CD14-positive monocyte (primary cell): ENCODE data around the gene SEH1L. TPM values are rescaled to one million over a fixed set of nuclear protein-coding genes. Genes with fewer than 3 reads are reported as not detected.

Experiments used
- DNase-seq, 3 donors: peaks; one replicate each; pipeline ENCODE4 v3.0.0-alpha.2; 2011 to 2022
- H2AFZ ChIP-seq: 2 replicates; pipeline ENCODE4 v1.6.0; 2012; ENCODE audit warnings: mild to moderate bottlenecking, low read depth, low read length, inconsistent platforms; ENCODE audit not compliant: insufficient read depth, poor library complexity, severe bottlenecking
- H3K27ac ChIP-seq, 2 donors: 1 replicate in 1 of 2; 2 replicates in 1 of 2; pipeline ENCODE4 v1.5.1; 2012 to 2013; ENCODE audit warnings: low read length in 2 of 2, control low read depth in 1 of 2, inconsistent platforms in 1 of 2, low read depth in 1 of 2, mild to moderate bottlenecking in 1 of 2
- H3K27me3 ChIP-seq, 2 donors: one replicate each; pipeline versions ENCODE4 v1.6.0 to v1.6.1; 2011 to 2013; ENCODE audit warnings: low read length in 2 of 2; ENCODE audit not compliant: control insufficient read depth in 2 of 2, insufficient read depth in 2 of 2
- H3K36me3 ChIP-seq, 2 donors: replicated peaks in 1 of 2; 1 replicate in 1 of 2; 2 replicates in 1 of 2; pipeline versions ENCODE4 v1.5.1 to v1.6.1; 2012 to 2013; ENCODE audit warnings: low read length in 2 of 2, control low read depth in 1 of 2, inconsistent platforms in 1 of 2, mild to moderate bottlenecking in 1 of 2; ENCODE audit not compliant: insufficient read depth in 2 of 2, control insufficient read depth in 1 of 2
- H3K4me1 ChIP-seq, 2 donors: 1 replicate in 1 of 2; 2 replicates in 1 of 2; pipeline versions ENCODE4 v1.5.1 to v1.6.1; 2012 to 2013; ENCODE audit warnings: low read length in 2 of 2, control low read depth in 1 of 2, inconsistent platforms in 1 of 2, mild to moderate bottlenecking in 1 of 2, moderate library complexity in 1 of 2; ENCODE audit not compliant: insufficient read depth in 2 of 2, control insufficient read depth in 1 of 2
- H3K4me2 ChIP-seq: replicated peaks from 2 replicates; pipeline ENCODE3; 2012; ENCODE audit warnings: low read length, moderate library complexity, mild to moderate bottlenecking; ENCODE audit not compliant: poor library complexity, severe bottlenecking; ENCODE audit errors: extremely low read depth
- H3K4me3 ChIP-seq, 3 experiments: fragments of 200-600 bp in 1 of 3; sonication (generic) in 1 of 3; replicated peaks in 1 of 3; 1 replicate in 2 of 3; 2 replicates in 1 of 3; pipeline ENCODE4 v1.5.1; 2011 to 2013; ENCODE audit warnings: low read length in 3 of 3, mild to moderate bottlenecking in 3 of 3, control low read depth in 2 of 3, low read depth in 2 of 3, inconsistent platforms in 1 of 3, moderate library complexity in 1 of 3
- H3K79me2 ChIP-seq: 2 replicates; pipeline ENCODE4 v1.6.0; 2012; ENCODE audit warnings: mild to moderate bottlenecking, control low read depth, inconsistent platforms, low read length, moderate library complexity; ENCODE audit not compliant: insufficient read depth
- H3K9ac ChIP-seq: 2 replicates; pipeline ENCODE4 v1.6.0; 2017; ENCODE audit warnings: low read length, mild to moderate bottlenecking; ENCODE audit not compliant: insufficient read depth, poor library complexity, severe bottlenecking
- H3K9me3 ChIP-seq, 2 donors: replicated peaks in 1 of 2; 1 replicate in 1 of 2; 2 replicates in 1 of 2; pipeline versions ENCODE4 v1.5.1 to v1.6.1; 2012 to 2013; ENCODE audit warnings: low read length in 2 of 2, control low read depth in 1 of 2; ENCODE audit not compliant: control insufficient read depth in 1 of 2, insufficient read depth in 1 of 2
- H4K20me1 ChIP-seq: 2 replicates; pipeline ENCODE4 v1.6.0; 2012; ENCODE audit warnings: mild to moderate bottlenecking, low read length, control low read depth, moderate library complexity; ENCODE audit not compliant: insufficient read depth
- H3K27ac Mint-ChIP-seq, 7 donors: one replicate each; pipeline ENCODE4 v1.8.0; 2020; ENCODE audit warnings: mild to moderate bottlenecking in 7 of 7, mixed read lengths in 7 of 7, moderate library complexity in 6 of 7, inconsistent platforms in 2 of 7
- H3K27me3 Mint-ChIP-seq, 3 donors: one replicate each; pipeline ENCODE4 v1.8.0; 2021 to 2022; ENCODE audit warnings: low read depth in 3 of 3, mild to moderate bottlenecking in 3 of 3, mixed read lengths in 3 of 3, moderate library complexity in 3 of 3, inconsistent platforms in 1 of 3
- H3K36me3 Mint-ChIP-seq, 2 donors: one replicate each; pipeline ENCODE4 v1.8.0; 2020; ENCODE audit warnings: mixed read lengths in 2 of 2, inconsistent platforms in 1 of 2, mild to moderate bottlenecking in 1 of 2
- H3K4me1 Mint-ChIP-seq: one replicate; pipeline ENCODE4 v1.8.0; 2020; ENCODE audit warnings: mild to moderate bottlenecking, mixed read lengths
- H3K4me3 Mint-ChIP-seq, 2 donors: one replicate each; pipeline ENCODE4 v1.8.0; 2020; ENCODE audit warnings: mild to moderate bottlenecking in 2 of 2, mixed read lengths in 2 of 2, moderate library complexity in 1 of 2
- H3K9me3 Mint-ChIP-seq, 7 donors: one replicate each; pipeline ENCODE4 v1.8.0; 2020 to 2022; ENCODE audit warnings: mixed read lengths in 7 of 7, mild to moderate bottlenecking in 6 of 7, moderate library complexity in 6 of 7, inconsistent platforms in 2 of 7
- CTCF ChIP-seq: fragments of 200-600 bp; IDR thresholded peaks from one replicate; pipeline ENCODE4 v1.8.0; 2022; ENCODE audit warnings: antibody characterized with exemption, mild to moderate bottlenecking
- WGBS: methylation state at CpG from one replicate; pipeline ENCODE4 v1.1.5; 2013; ENCODE audit warnings: missing lambda C conversion rate; ENCODE audit not compliant: insufficient coverage; 5-methylcytosine and 5-hydroxymethylcytosine counted together
- intact Hi-C, 2 donors: fragments of 100-400 bp; cut with micrococcal nuclease; formaldehyde crosslinking; loops; one replicate each; pipeline versions ENCODE4 v1.15.0 to v1.15.1; 2023
- polyA plus RNA-seq, 3 donors: library from polyadenylated mRNA; depleted of rRNA in 1 of 3; unstranded in 2 of 3; stranded (reverse) in 1 of 3; fragments of 300-500 nt in 2 of 3; fragments of >200 nt in 1 of 3; fragmentation: Illumina TruSeq in 2 of 3; gene quantifications; 1 replicate in 2 of 3; 2 replicates in 1 of 3; pipeline ENCODE4 v1.2.3, GENCODE V29; 2012 to 2021

SEH1L gene
- polyA plus RNA-seq, 3 donors: 7.1 to 26.9 (median 25.9) TPM

GRCh38 chr18:12943215-12943614 is 4.6 kb upstream of the SEH1L start:
- intact Hi-C loops: loop anchor here in 1 of 2 donors (10.0 kb wide), 1 partner anchor 108 kb away; no protein-coding TSS in a partner anchor
- Mint-ChIP-seq H3K36me3 (no peaks in the 10 kb centered on the region), H3K4me1 (peaks cover 11% of the 10 kb centered on the region), H3K4me3 (no peak overlapping the region), H3K27me3 (peaks cover 0 to 3% (median 3%) of the 10 kb centered on the region in 3 donors), H3K27ac (no peak overlapping the region), H3K9me3 (peaks cover 0 to 2% (median 0%) of the 10 kb centered on the region in 7 donors)
- H4K20me1 ChIP-seq: no peaks in the 10 kb centered on the region
- whole genome bisulfite sequencing: no CpG with 5 or more reads among the region's 4 CpGs
- H3K9ac ChIP-seq: no peak overlapping the region
- H3K27ac ChIP-seq: no peak overlapping the region
- H3K4me2 ChIP-seq: no peak overlapping the region
- H3K4me1 ChIP-seq: peaks cover 5 to 10% of the 10 kb centered on the region in 2 donors
- H3K9me3 ChIP-seq: no peaks in the 10 kb centered on the region
- no peaks in the 10 kb centered on the region for H3K27me3 ChIP-seq
- H3K4me3 ChIP-seq: no peak overlapping the region
- no peak for TF ChIP-seq CTCF
- no peak overlapping the region for H2AFZ ChIP-seq
- no peaks in the 10 kb centered on the region for H3K79me2 ChIP-seq
- H3K36me3 ChIP-seq: no peaks in the 10 kb centered on the region
- no peak for DNase-seq

- H3K9me3 ChIP-seq: no peaks in the 10 kb centered on the region
- no peaks in the 10 kb centered on the region for H4K20me1 ChIP-seq
- no peak overlapping the region for H3K9ac ChIP-seq
- Mint-ChIP-seq H3K27me3 (peaks cover 0 to 3% (median 0%) of the 10 kb centered on the region in 3 donors), H3K9me3 (peaks cover 0 to 3% (median 0%) of the 10 kb centered on the region in 7 donors), H3K4me1 (peaks cover 18% of the 10 kb centered on the region), H3K36me3 (peaks cover 0 to 2% of the 10 kb centered on the region in 2 donors), H3K27ac (no peak overlapping the region), H3K4me3 (no peak overlapping the region)
- H3K27me3 ChIP-seq: no peaks in the 10 kb centered on the region
- peaks cover 14 to 21% of the 10 kb centered on the region in 2 donors for H3K4me1 ChIP-seq
- intact Hi-C loops: loop anchor here (5.0 to 10.0 kb wide), 4 partner anchors 48 to 783 kb away; partner anchors contain the start of genes PTPN2 (in 2 of the 2), CEP192 (in 1 of the 2), FAM210A (in 1 of the 2) and RNMT (in 1 of the 2)
- DNase-seq: no peak
- H3K4me3 ChIP-seq: no peak overlapping the region
- no peak overlapping the region for H3K27ac ChIP-seq
- H3K4me2 ChIP-seq: no peak overlapping the region
- H3K79me2 ChIP-seq: peaks cover 11% of the 10 kb centered on the region
- WGBS: 54% methylated on average over 2 of the region's 4 CpGs
- H2AFZ ChIP-seq: no peak overlapping the region
- H3K36me3 ChIP-seq: no peaks in the 10 kb centered on the region
- no peak for TF ChIP-seq CTCF
These were observed 3.1 kb upstream of the SEH1L start for GRCh38 chr18:12944709-12945108.
